BLaER1 treated with 17β-estradiol and CSF1 and Interleukin-3, amounts not matched to agents 10 nM and 100 nM (cell line): ENCODE measurements around the gene SERAC1.
"Not testable (repeated sequence)": the region's sequence is repeated elsewhere in the genome, so short reads cannot be mapped to it uniquely, and the experiment has no call there.

ENCODE experiments used
- H3K27ac ChIP-seq, 11 experiments: shearing (Covaris generic); formaldehyde crosslinking; 2 replicates each; pipeline ENCODE4 v1.8.1; 2022
- H3K27me3 ChIP-seq, 11 experiments: shearing (Covaris generic); formaldehyde crosslinking; 2 replicates each; pipeline ENCODE4 v1.8.1; 2022
- H3K36me3 ChIP-seq, 11 experiments: shearing (Covaris generic); formaldehyde crosslinking; 2 replicates each; pipeline ENCODE4 v1.8.1; 2022
- H3K4me1 ChIP-seq, 10 experiments: shearing (Covaris generic); formaldehyde crosslinking; 2 replicates each; pipeline ENCODE4 v1.8.1; 2022
- H3K4me2 ChIP-seq, 11 experiments: shearing (Covaris generic); formaldehyde crosslinking; 2 replicates each; pipeline ENCODE4 v1.8.1; 2022
- H3K4me3 ChIP-seq, 10 experiments: shearing (Covaris generic); formaldehyde crosslinking; 2 replicates each; pipeline ENCODE4 v1.8.1; 2022
- H3K9ac ChIP-seq, 11 experiments: shearing (Covaris generic); formaldehyde crosslinking; 2 replicates each; pipeline ENCODE4 v1.8.1; 2022
- H3K9me3 ChIP-seq, 11 experiments: shearing (Covaris generic); formaldehyde crosslinking; replicated peaks in 1 of 11; 2 replicates each; pipeline ENCODE4 v1.8.1; 2022
- H4K20me1 ChIP-seq, 11 experiments: shearing (Covaris generic); formaldehyde crosslinking; 2 replicates each; pipeline ENCODE4 v1.8.1; 2022
- Cebpa-rat ChIP-seq, 11 experiments: shearing (Covaris generic); IDR thresholded peaks; 2 replicates each; pipeline ENCODE4 v1.8.1; 2022

SERAC1 gene

DNA sequence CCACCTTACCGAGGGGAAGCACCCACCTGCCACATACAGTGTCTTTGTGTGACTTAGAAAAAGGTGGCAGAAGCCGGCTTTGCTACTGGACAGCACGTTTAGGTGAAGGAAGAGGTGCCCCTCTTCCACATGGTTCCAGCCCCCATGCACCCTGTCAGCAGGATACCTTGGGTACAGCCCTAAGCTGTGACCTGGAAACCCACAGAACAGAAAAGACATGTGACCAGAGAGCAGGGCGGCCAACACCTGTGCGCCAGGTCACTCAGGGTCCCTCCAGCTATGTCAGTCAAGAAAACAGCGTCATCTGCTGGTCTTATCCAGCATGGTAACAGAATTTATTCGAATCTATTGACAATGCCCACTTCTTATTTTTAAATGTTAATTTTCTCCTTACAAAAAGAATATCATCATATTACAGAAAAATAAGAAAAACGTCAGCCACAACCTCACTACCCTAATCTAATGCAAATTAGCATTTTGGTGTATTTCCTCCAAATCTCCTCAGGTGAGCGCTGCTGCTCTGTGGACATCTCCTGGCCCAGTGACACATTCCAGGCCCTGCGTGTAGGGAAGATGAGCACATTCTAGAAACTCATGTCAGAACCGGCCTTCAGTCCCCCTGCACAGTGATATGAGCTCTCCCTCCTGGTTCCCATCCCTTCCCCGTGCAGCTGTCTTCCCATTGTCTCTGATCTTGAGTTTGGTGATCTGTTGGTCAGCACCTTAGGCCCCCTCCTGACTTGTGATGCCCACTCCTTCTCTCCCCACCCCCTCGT, 37.3 kb upstream of the SERAC1 start:
- Histone ChIP-seq H3K27ac (no peak overlapping the region), H3K4me2 (no peak overlapping the region), H4K20me1 (no peaks in the 10 kb centered on the region), H3K36me3 (no peaks in the 10 kb centered on the region), H3K9ac (no peak overlapping the region), H3K4me3 (no peak overlapping the region), H3K27me3 (no peaks in the 10 kb centered on the region), H3K9me3 (no peaks in the 10 kb centered on the region), H3K4me1 (peaks cover 7 to 20% (median 9%) of the 10 kb centered on the region in 10 experiments)
- TF ChIP-seq Cebpa-rat (IDR thresholded peaks at IDR 0.05): no peak

DNA sequence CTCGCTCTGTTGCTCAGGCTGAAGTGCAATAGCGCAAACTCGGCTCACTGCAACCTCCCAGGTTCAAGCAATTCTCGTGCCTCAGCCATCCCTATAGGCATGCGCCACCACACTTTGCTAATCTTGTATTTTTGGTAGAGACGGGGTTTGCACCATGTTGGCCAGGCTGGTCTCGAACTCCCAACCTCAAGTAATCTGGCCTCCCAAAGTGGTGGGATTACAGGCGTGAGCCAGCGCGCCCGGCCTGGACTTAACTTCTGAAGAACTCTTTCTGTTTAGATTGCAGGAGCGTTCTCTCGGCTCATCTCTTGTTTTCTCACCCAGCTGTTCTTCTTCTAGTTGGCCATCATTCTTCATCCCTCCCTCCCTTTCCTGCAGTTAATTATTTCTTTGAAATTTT, 30.4 kb upstream of the SERAC1 start:
- no peak overlapping the region for H3K9ac ChIP-seq
- 0 out of 22 replicates have a peak, but pooled peaks cover 0 to 3% (median 0%) of the 10 kb centered on the region in 11 experiments for H3K9me3 ChIP-seq
- peaks cover 7 to 11% (median 9%) of the 10 kb centered on the region in 10 experiments; a peak in 19 of 20 replicates for H3K4me1 ChIP-seq
- H3K36me3 ChIP-seq: peaks cover 1 to 17% (median 10%) of the 10 kb centered on the region in 11 experiments; a peak in 14 of 22 replicates
- H3K4me3 ChIP-seq: no peak overlapping the region
- no peak overlapping the region for H3K4me2 ChIP-seq
- TF ChIP-seq Cebpa-rat (IDR thresholded peaks at IDR 0.05): no peak
- no peaks in the 10 kb centered on the region for H3K27me3 ChIP-seq
- no peaks in the 10 kb centered on the region for H4K20me1 ChIP-seq
- H3K27ac ChIP-seq: no peak overlapping the region

GRCh38 chr6:158194487-158195280, 26.6 kb upstream of the SERAC1 start:
- Histone ChIP-seq H3K27ac (no peak overlapping the region), H4K20me1 (no peaks in the 10 kb centered on the region), H3K4me2 (no peak overlapping the region), H3K9me3 (0 out of 22 replicates have a peak, but pooled peaks cover 0 to 3% (median 0%) of the 10 kb centered on the region in 11 experiments), H3K4me3 (no peak overlapping the region), H3K9ac (no peak overlapping the region), H3K36me3 (peaks cover 18 to 39% (median 26%) of the 10 kb centered on the region in 11 experiments), H3K27me3 (no peaks in the 10 kb centered on the region), H3K4me1 (no peaks in the 10 kb centered on the region)
- TF ChIP-seq Cebpa-rat (IDR thresholded peaks at IDR 0.05): no peak

- TF ChIP-seq Cebpa-rat (IDR thresholded peaks at IDR 0.05): no peak
- Histone ChIP-seq H3K4me2 (no peak overlapping the region), H3K36me3 (peaks cover 32 to 53% (median 43%) of the 10 kb centered on the region in 11 experiments), H3K27ac (no peak overlapping the region), H3K4me3 (no peak overlapping the region), H3K9ac (no peak overlapping the region), H3K27me3 (no peaks in the 10 kb centered on the region), H4K20me1 (no peaks in the 10 kb centered on the region), H3K9me3 (peaks cover 3 to 14% (median 12%) of the 10 kb centered on the region in 11 experiments; a peak in 17 of 22 replicates), H3K4me1 (peaks cover 0 to 4% (median 0%) of the 10 kb centered on the region in 10 experiments; a peak in 1 of 20 replicates)
Measured at GRCh38 chr6:158191761-158192160, 23.7 kb upstream of the SERAC1 start.

- Histone ChIP-seq H3K4me2 (no peak overlapping the region), H3K4me1 (peaks cover 0 to 4% (median 0%) of the 10 kb centered on the region in 10 experiments; a peak in 2 of 20 replicates), H3K36me3 (peaks cover 35 to 60% (median 49%) of the 10 kb centered on the region in 11 experiments), H3K27me3 (no peaks in the 10 kb centered on the region), H3K27ac (no peak overlapping the region), H3K9me3 (peaks cover 10 to 18% (median 15%) of the 10 kb centered on the region in 11 experiments; a peak in 17 of 22 replicates), H4K20me1 (no peaks in the 10 kb centered on the region), H3K4me3 (no peak overlapping the region), H3K9ac (no peak overlapping the region)
- no peak for TF ChIP-seq Cebpa-rat (IDR thresholded peaks at IDR 0.05)
Measured at GRCh38 chr6:158191032-158191431, 23.0 kb upstream of the SERAC1 start.

- Histone ChIP-seq H3K4me2 (no peak overlapping the region), H4K20me1 (no peaks in the 10 kb centered on the region), H3K27me3 (no peaks in the 10 kb centered on the region), H3K9ac (no peak overlapping the region), H3K4me1 (peaks cover 0 to 7% (median 0%) of the 10 kb centered on the region in 10 experiments; a peak in 2 of 20 replicates), H3K27ac (no peak overlapping the region), H3K9me3 (peaks cover 13 to 28% (median 17%) of the 10 kb centered on the region in 11 experiments; a peak in 21 of 22 replicates), H3K4me3 (no peak overlapping the region), H3K36me3 (peaks cover 47 to 70% (median 64%) of the 10 kb centered on the region in 11 experiments)
- no peak for TF ChIP-seq Cebpa-rat (IDR thresholded peaks at IDR 0.05)
Measured at GRCh38 chr6:158188591-158188990, 20.5 kb upstream of the SERAC1 start.

DNA sequence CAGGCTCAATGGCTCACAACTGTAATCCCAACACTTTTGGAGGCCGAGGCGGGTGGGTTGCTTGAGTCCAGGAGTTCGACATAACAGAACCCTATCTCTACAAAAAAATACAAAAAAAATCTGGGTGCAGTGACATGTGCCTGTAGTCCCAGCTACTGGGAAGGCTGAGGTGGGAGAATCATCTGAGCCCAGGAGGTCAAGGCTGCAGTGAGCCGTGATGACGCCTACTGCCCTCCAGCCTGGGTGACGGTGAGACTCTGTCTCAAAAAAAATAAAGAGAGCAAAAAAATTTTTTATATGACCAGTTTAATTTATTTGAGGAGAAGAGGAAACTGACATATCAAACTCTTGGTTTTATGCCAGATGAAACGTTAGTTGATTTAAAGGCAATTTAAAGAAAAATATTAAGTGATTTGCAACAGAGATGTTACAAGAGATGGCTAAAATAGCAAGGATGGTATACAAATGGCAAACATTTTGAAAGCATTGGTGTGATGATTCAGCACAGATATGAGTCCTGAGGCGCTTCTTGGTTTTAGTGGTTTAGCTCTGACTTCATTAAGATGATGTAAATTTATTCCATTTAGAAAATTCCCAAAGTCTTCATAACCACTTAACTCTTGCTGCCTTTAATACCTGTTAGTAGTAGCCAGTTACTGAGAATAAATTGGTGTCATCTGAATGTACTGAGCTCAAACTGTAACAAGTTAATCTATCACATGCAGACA, 17.8 kb upstream of the SERAC1 start:
- Histone ChIP-seq H3K4me2 (peak overlapping the region in 2 of 11 experiments; percentile 7 to 9; a peak in 1 of 22 replicates), H3K9me3 (peaks cover 23 to 47% (median 33%) of the 10 kb centered on the region in 11 experiments)

DNA sequence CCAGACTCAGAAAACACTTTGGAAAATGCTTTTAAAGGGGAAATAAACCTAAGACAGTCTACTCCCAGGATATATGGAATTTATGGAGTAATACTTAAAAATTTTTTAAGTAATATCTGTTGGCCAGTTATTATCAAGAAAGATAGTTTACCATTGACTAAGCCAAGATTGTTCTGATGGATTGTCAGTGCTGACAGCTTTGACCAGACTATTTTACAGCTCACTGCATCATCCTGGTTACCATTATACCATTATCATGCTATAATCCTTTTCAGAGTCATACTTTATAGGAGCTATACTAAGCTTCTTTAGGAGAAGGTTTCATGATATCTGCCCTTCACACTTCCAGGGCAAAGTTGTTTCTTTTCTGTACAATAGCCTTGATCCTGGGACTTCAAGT, 16.5 kb upstream of the SERAC1 start:
- no peaks in the 10 kb centered on the region for H4K20me1 ChIP-seq
- peaks cover 40 to 84% (median 62%) of the 10 kb centered on the region in 11 experiments for H3K36me3 ChIP-seq
- H3K4me3 ChIP-seq: no peak overlapping the region
- peaks cover 0 to 7% (median 0%) of the 10 kb centered on the region in 10 experiments; a peak in 2 of 20 replicates for H3K4me1 ChIP-seq
- no peak for TF ChIP-seq Cebpa-rat (IDR thresholded peaks at IDR 0.05)
- no peak overlapping the region for H3K4me2 ChIP-seq
- H3K9ac ChIP-seq: no peak overlapping the region
- H3K27me3 ChIP-seq: no peaks in the 10 kb centered on the region
- H3K9me3 ChIP-seq: peaks cover 35 to 60% (median 46%) of the 10 kb centered on the region in 11 experiments
- no peak overlapping the region for H3K27ac ChIP-seq

More for the DNA sequence above, 17.8 kb upstream of the SERAC1 start:
- peaks cover 0 to 7% (median 0%) of the 10 kb centered on the region in 10 experiments; a peak in 2 of 20 replicates for H3K4me1 ChIP-seq
- TF ChIP-seq Cebpa-rat (IDR thresholded peaks at IDR 0.05): no peak
- H3K9ac ChIP-seq: no peak overlapping the region
- H4K20me1 ChIP-seq: no peaks in the 10 kb centered on the region
- no peaks in the 10 kb centered on the region for H3K27me3 ChIP-seq
- H3K36me3 ChIP-seq: peaks cover 40 to 71% (median 56%) of the 10 kb centered on the region in 11 experiments
- no peak overlapping the region for H3K27ac ChIP-seq
- no peak overlapping the region for H3K4me3 ChIP-seq

DNA sequence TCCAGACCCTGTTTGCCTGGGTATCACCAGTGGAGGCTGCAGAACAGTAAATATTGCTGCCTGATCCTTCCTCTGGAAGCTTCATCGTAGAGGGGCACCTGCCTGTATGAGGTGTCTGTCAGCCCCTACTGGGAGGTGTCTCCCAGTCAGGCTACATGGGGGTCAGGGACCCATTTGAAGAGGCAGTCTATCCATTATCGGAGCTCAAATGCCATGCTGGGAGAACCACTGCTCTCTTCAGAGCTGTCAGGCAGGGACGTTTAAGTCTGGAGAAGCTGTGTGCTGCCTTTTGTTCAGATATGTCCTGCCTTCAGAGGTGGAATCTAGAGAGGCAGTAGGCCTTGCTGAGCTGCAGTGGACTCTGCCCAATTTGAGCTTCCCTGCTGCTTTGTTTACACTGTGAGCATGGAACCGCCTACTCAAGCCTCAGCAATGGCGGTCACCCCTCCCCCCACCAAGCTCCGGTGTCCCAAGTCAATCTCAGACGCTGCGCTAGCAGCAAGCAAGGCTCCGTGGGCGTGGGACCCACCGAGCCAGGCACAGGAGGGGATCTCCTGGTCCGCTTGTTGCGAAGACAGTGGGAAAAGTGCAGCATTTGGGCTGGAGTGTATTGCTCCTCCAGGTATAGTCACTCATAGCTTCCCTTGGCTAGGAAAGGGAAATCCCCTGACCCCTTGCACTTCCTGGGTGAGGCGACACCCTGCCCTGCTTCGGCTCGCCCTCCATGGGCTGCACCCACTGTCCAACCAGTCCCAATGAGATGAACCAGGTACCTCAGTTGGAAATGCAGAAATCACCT, 15.3 kb upstream of the SERAC1 start:
- not testable (repeated sequence) for H3K4me2 ChIP-seq, H3K9ac ChIP-seq

GRCh38 chr6:158177712-158178111, 9.7 kb upstream of the SERAC1 start:
- H3K4me1 ChIP-seq, H3K4me3 ChIP-seq, H3K27me3 ChIP-seq, H4K20me1 ChIP-seq, H3K9ac ChIP-seq, H3K27ac ChIP-seq, H3K4me2 ChIP-seq: not testable (repeated sequence)
- Histone ChIP-seq H3K9me3 (peaks cover 35 to 56% (median 44%) of the 10 kb centered on the region in 11 experiments), H3K36me3 (peaks cover 12 to 69% (median 25%) of the 10 kb centered on the region in 11 experiments; a peak in 19 of 22 replicates)

More for the DNA sequence above, 15.3 kb upstream of the SERAC1 start:
- not testable (repeated sequence) for H3K27me3 ChIP-seq, H3K4me3 ChIP-seq, H3K27ac ChIP-seq, H4K20me1 ChIP-seq, H3K4me1 ChIP-seq
- Histone ChIP-seq H3K36me3 (peaks cover 44 to 90% (median 64%) of the 10 kb centered on the region in 11 experiments), H3K9me3 (peaks cover 43 to 73% (median 57%) of the 10 kb centered on the region in 11 experiments)
